Panc1 (cell line): ENCODE data around the gene SLC27A5.
A peak's percentile ranks its signal among the peaks of the same experiment; 100 is the strongest.

Source experiments
- CTCF ChIP-seq: fragments of 450-650 bp; IDR thresholded peaks from 2 replicates; pipeline ENCODE4 v1.5.1; 2017; ENCODE audit warnings: mild to moderate bottlenecking
- POLR2AphosphoS5 ChIP-seq: IDR thresholded peaks from 2 replicates; pipeline ENCODE4 v1.6.1; 2012; ENCODE audit warnings: mild to moderate bottlenecking, low read depth, low read length, moderate library complexity
- REST ChIP-seq, 2 experiments: IDR thresholded peaks; 2 replicates each; pipeline ENCODE4 v1.6.1; 2011 to 2012; ENCODE audit warnings: low read depth in 2 of 2, control low read depth in 1 of 2, low read length in 1 of 2, mild to moderate bottlenecking in 1 of 2, moderate library complexity in 1 of 2; ENCODE audit not compliant: insufficient read depth in 1 of 2
- SIN3A ChIP-seq: IDR thresholded peaks from 2 replicates; pipeline ENCODE4 v1.6.1; 2012; ENCODE audit warnings: low read depth, mild to moderate bottlenecking, low read length, moderate library complexity, borderline replicate concordance; ENCODE audit not compliant: insufficient read depth
- TCF7L2 ChIP-seq: IDR thresholded peaks from 2 replicates; pipeline ENCODE4 v1.6.1; 2011; ENCODE audit warnings: mild to moderate bottlenecking, low read depth, low read length, inconsistent platforms

GRCh38 chr19:58550362-58551122 lies 38.8 kb upstream of the SLC27A5 start:
- TF ChIP-seq CTCF (no peak), POLR2AphosphoS5 (peak; percentile 8; the same call in 1 of the 2 replicates), REST (IDR thresholded peaks at IDR 0.05; ENCODE audit: insufficient read depth in 1 of 2, low read depth in 2 of 2, low read length in 1 of 2) (no peak), TCF7L2 (no peak), SIN3A (no peak)
